A549 treated with Hydrocortisone at 1 μM for 4 hours (cell line): ENCODE measurements around the gene PPP1R12A. TPM values are rescaled to one million over a fixed set of nuclear protein-coding genes. Genes with fewer than 3 reads are reported as not detected.

ENCODE experiments used
- total RNA-seq: library from RNA; stranded (reverse); fragments of 200-300 nt; extraction: Qiagen RNA extraction; gene quantifications from 5 replicates; pipeline ENCODE4 v1.2.3, GENCODE V29; 2022

The PPP1R12A gene
- 15.0 to 36.0 TPM (median 22.4 TPM) in 5 replicates for total RNA-seq

GRCh38 chr12:79935021-79935623 lies at the start of gene PPP1R12A:
PPP1R12A (minus strand) TSS chr12:79935097; CDS start chr12:79934931, 166 bp downstream.

Other genes starting within 250 kb of the PPP1R12A start
- gene PAWR, start 244.1 kb downstream of the PPP1R12A start, total RNA-seq: 37.4 to 61.9 TPM (median 52.7 TPM) in 5 replicates
- not detected in 5 replicates for gene OTOGL, start 164.4 kb upstream of the PPP1R12A start, total RNA-seq